ENCODE measurements around the gene MMP19. TPM values are rescaled to one million over a fixed set of nuclear protein-coding genes. Genes with fewer than 3 reads are reported as not detected.

Gene MMP19
- total and polyA plus RNA-seq, 2 donors (not counting 1 experiment from before 2014, with no cell fraction given) = 0.42 TPM; not detected in 1

GRCh38 chr12:55814257-55814656 is 28.5 kb downstream of the MMP19 start:
- no peaks in the 10 kb centered on the region for H3K9me3 ChIP-seq (ENCODE audit: control extremely low read depth in 1 of 3, control insufficient read depth in 2 of 3, insufficient read depth in 1 of 3, low read length in 2 of 3)
- no peaks in the 10 kb centered on the region for H3K9me3 Mint-ChIP-seq (ENCODE audit: insufficient read depth)
- H3K27ac ChIP-seq (ENCODE audit: low read length in 2 of 2) = no peak overlapping the region
- peaks cover 6 to 32% of the 10 kb centered on the region in 2 experiments for H3K36me3 ChIP-seq (replicated peaks in 1 of 2; ENCODE audit: control extremely low read depth in 1 of 2, control insufficient read depth in 1 of 2, extremely low read depth in 1 of 2, insufficient read depth in 2 of 2, low read length in 1 of 2)
- H3K4me3 ChIP-seq (ENCODE audit: control extremely low read depth in 1 of 5, extremely low read depth in 1 of 5, insufficient read depth in 1 of 5, low read depth in 2 of 5, low read length in 4 of 5) = no peak overlapping the region
- DNase-seq (no peak), ATAC-seq (ENCODE audit: low read depth) (no peak)
- ChIA-PET POLR2A (interaction anchor here (0.5 kb wide), 1 partner anchor 40 kb away, joined by 5 read pairs; no protein-coding TSS in a partner anchor), CTCF (interaction anchor here (1.3 to 1.7 kb wide), 2 partner anchors 126 to 182 kb away, joined by 3 read pairs; no protein-coding TSS in a partner anchor)
- H3K9ac ChIP-seq (ENCODE audit: low read length) = no peak overlapping the region
- H3K27me3 Mint-ChIP-seq = no peaks in the 10 kb centered on the region
- peaks cover 66% of the 10 kb centered on the region for H4K20me1 ChIP-seq (ENCODE audit: control insufficient read depth, insufficient read depth, low read length, poor library complexity, severe bottlenecking)
- TF ChIP-seq CTCF (IDR thresholded peaks at IDR 0.05) (no peak), EZH2 (IDR thresholded peaks at IDR 0.05; ENCODE audit: borderline replicate concordance, insufficient read depth, low read depth, low read length, poor library complexity, severe bottlenecking) (no peak)
- peaks cover 39% of the 10 kb centered on the region for H3K4me1 Mint-ChIP-seq
- intact Hi-C loops (cut with micrococcal nuclease) = no loop called here
- no peak overlapping the region for H3K4me3 Mint-ChIP-seq
- H3K4me1 ChIP-seq (ENCODE audit: control insufficient read depth in 2 of 2, insufficient read depth in 2 of 2, low read length in 2 of 2) = peaks cover 24 to 29% of the 10 kb centered on the region in 2 donors
- peaks cover 98% of the 10 kb centered on the region for H3K79me2 ChIP-seq (ENCODE audit: control insufficient read depth, insufficient read depth, low read length)
- H3K4me2 ChIP-seq (replicated peaks; ENCODE audit: low read depth, low read length, poor library complexity, severe bottlenecking) = no peak overlapping the region
- no peak overlapping the region for H2AFZ ChIP-seq (ENCODE audit: insufficient read depth, low read depth, low read length, poor library complexity, severe bottlenecking)
- H3K27ac Mint-ChIP-seq = no peak overlapping the region
- no peaks in the 10 kb centered on the region for H3K27me3 ChIP-seq (replicated peaks in 1 of 4; ENCODE audit: control extremely low read depth in 1 of 4, control insufficient read depth in 3 of 4, insufficient read depth in 4 of 4, low read length in 3 of 4)

GRCh38 chr12:55812088-55812487 is 30.6 kb downstream of the MMP19 start:
- TF ChIP-seq EZH2 (IDR thresholded peaks at IDR 0.05; ENCODE audit: borderline replicate concordance, insufficient read depth, low read depth, low read length, poor library complexity, severe bottlenecking) = no peak
- TF ChIP-seq CTCF (IDR thresholded peaks at IDR 0.05) = no peak
- Histone ChIP-seq H3K9me3 (ENCODE audit: control extremely low read depth in 1 of 3, control insufficient read depth in 2 of 3, insufficient read depth in 1 of 3, low read length in 2 of 3) (no peaks in the 10 kb centered on the region), H3K79me2 (ENCODE audit: control insufficient read depth, insufficient read depth, low read length) (peaks cover 96% of the 10 kb centered on the region), H3K27ac (ENCODE audit: low read length in 2 of 2) (no peak overlapping the region), H3K4me3 (ENCODE audit: control extremely low read depth in 1 of 5, extremely low read depth in 1 of 5, insufficient read depth in 1 of 5, low read depth in 2 of 5, low read length in 4 of 5) (no peak overlapping the region), H3K9ac (ENCODE audit: low read length) (no peak overlapping the region), H2AFZ (ENCODE audit: insufficient read depth, low read depth, low read length, poor library complexity, severe bottlenecking) (no peak overlapping the region), H3K4me2 (replicated peaks; ENCODE audit: low read depth, low read length, poor library complexity, severe bottlenecking) (no peak overlapping the region), H4K20me1 (ENCODE audit: control insufficient read depth, insufficient read depth, low read length, poor library complexity, severe bottlenecking) (peaks cover 76% of the 10 kb centered on the region), H3K36me3 (replicated peaks in 1 of 2; ENCODE audit: control extremely low read depth in 1 of 2, control insufficient read depth in 1 of 2, extremely low read depth in 1 of 2, insufficient read depth in 2 of 2, low read length in 1 of 2) (peaks cover 6 to 39% of the 10 kb centered on the region in 2 experiments), H3K4me1 (ENCODE audit: control insufficient read depth in 2 of 2, insufficient read depth in 2 of 2, low read length in 2 of 2) (peaks cover 15 to 17% of the 10 kb centered on the region in 2 donors), H3K27me3 (replicated peaks in 1 of 4; ENCODE audit: control extremely low read depth in 1 of 4, control insufficient read depth in 3 of 4, insufficient read depth in 4 of 4, low read length in 3 of 4) (no peaks in the 10 kb centered on the region)
- Mint-ChIP-seq H3K27me3 (no peaks in the 10 kb centered on the region), H3K9me3 (ENCODE audit: insufficient read depth) (no peaks in the 10 kb centered on the region), H3K27ac (no peak overlapping the region), H3K4me3 (no peak overlapping the region), H3K4me1 (peaks cover 31% of the 10 kb centered on the region)
- intact Hi-C loops (cut with micrococcal nuclease) = no loop called here
- DNase-seq = no peak
- ChIA-PET CTCF (interaction anchor here (0.7 to 1.2 kb wide), 2 partner anchors 114 to 127 kb away, joined by 4 read pairs; no protein-coding TSS in a partner anchor), POLR2A (no interaction called here)
- no peak for ATAC-seq (ENCODE audit: low read depth)
- WGBS (ENCODE audit: insufficient coverage) = 73% methylated on average over 1 of the region's 1 CpG
